ENCODE results near the gene ABCC9. TPM values are rescaled to one million over a fixed set of nuclear protein-coding genes. Genes with fewer than 3 reads are reported as not detected.
"Not testable (repeated sequence)": the region's sequence is repeated elsewhere in the genome, so short reads cannot be mapped to it uniquely, and the experiment has no call there.

ABCC9 gene
- total RNA-seq, 1 experiment from 2014 or later: 0.03 TPM

GRCh38 chr12:21934173-21934572 is 7.1 kb downstream of the ABCC9 start:
- no peak for ATAC-seq
- H3K27ac ChIP-seq (ENCODE audit: low read length): no peak overlapping the region
- no TSS peak for BruUV-seq (replicated peaks)

GRCh38 chr12:21933656-21934055 is 7.6 kb downstream of the ABCC9 start:
- H3K27me3 ChIP-seq (ENCODE audit: control insufficient read depth, insufficient read depth, low read length): no peaks in the 10 kb centered on the region
- DNase-seq (ENCODE audit: low read depth, low spot score): no peak
- no peak overlapping the region for H3K27ac ChIP-seq (ENCODE audit: low read length)
- H3K36me3 ChIP-seq (ENCODE audit: control insufficient read depth, insufficient read depth, low read length): no peaks in the 10 kb centered on the region
- BruUV-seq (replicated peaks): no TSS peak
- no peaks in the 10 kb centered on the region for H3K9me3 ChIP-seq (ENCODE audit: control insufficient read depth, insufficient read depth, low read depth, low read length)
- H3K4me3 ChIP-seq (ENCODE audit: low read depth in 2 of 2, low read length in 2 of 2): no peak overlapping the region
- intact Hi-C loops (cut with micrococcal nuclease; ENCODE audit: unreplicated experiment) (no loop called here), in situ Hi-C loops (cut with HindIII; ENCODE audit: low pct_unique_long_range_greater_than_20kb, low sequenced_read_pairs) (no loop called here)
- CTCF ChIA-PET: no interaction called here
- POLR2A ChIA-PET: no interaction called here
- ATAC-seq: no peak
- TF ChIP-seq REST (IDR thresholded peaks at IDR 0.05; ENCODE audit: insufficient read depth in 1 of 2, low read depth in 2 of 2, low read length in 1 of 2) (no peak), POLR2AphosphoS5 (IDR thresholded peaks at IDR 0.05; ENCODE audit: low read depth, low read length) (no peak), CTCF (IDR thresholded peaks at IDR 0.05) (no peak), SIN3A (IDR thresholded peaks at IDR 0.05; ENCODE audit: borderline replicate concordance, insufficient read depth, low read depth, low read length) (no peak), TCF7L2 (IDR thresholded peaks at IDR 0.05; ENCODE audit: low read depth, low read length) (no peak)
- no peaks in the 10 kb centered on the region for H3K4me1 ChIP-seq (ENCODE audit: control insufficient read depth, insufficient read depth, low read length)

More at GRCh38 chr12:21934173-21934572, 7.1 kb downstream of the ABCC9 start:
- H3K9me3 ChIP-seq (ENCODE audit: control insufficient read depth, insufficient read depth, low read depth, low read length): no peaks in the 10 kb centered on the region
- H3K4me1 ChIP-seq (ENCODE audit: control insufficient read depth, insufficient read depth, low read length): no peaks in the 10 kb centered on the region
- intact Hi-C loops (cut with micrococcal nuclease; ENCODE audit: unreplicated experiment): no loop called here
- H3K27me3 ChIP-seq (ENCODE audit: control insufficient read depth, insufficient read depth, low read length): no peaks in the 10 kb centered on the region
- no peak for DNase-seq (ENCODE audit: low read depth, low spot score)
- no peak for TF ChIP-seq POLR2AphosphoS5 (IDR thresholded peaks at IDR 0.05; ENCODE audit: low read depth, low read length)
- no peak for TF ChIP-seq REST (IDR thresholded peaks at IDR 0.05; ENCODE audit: insufficient read depth in 1 of 2, low read depth in 2 of 2, low read length in 1 of 2)
- no peak for TF ChIP-seq CTCF (IDR thresholded peaks at IDR 0.05)
- no peak for TF ChIP-seq SIN3A (IDR thresholded peaks at IDR 0.05; ENCODE audit: borderline replicate concordance, insufficient read depth, low read depth, low read length)
- no peak for TF ChIP-seq TCF7L2 (IDR thresholded peaks at IDR 0.05; ENCODE audit: low read depth, low read length)
- H3K4me3 ChIP-seq (ENCODE audit: low read depth in 2 of 2, low read length in 2 of 2): no peak overlapping the region
- no peaks in the 10 kb centered on the region for H3K36me3 ChIP-seq (ENCODE audit: control insufficient read depth, insufficient read depth, low read length)
- in situ Hi-C loops (cut with HindIII; ENCODE audit: low pct_unique_long_range_greater_than_20kb, low sequenced_read_pairs): no loop called here
- ChIA-PET CTCF (no interaction called here), POLR2A (no interaction called here)

GRCh38 chr12:21929972-21930371 is 11.3 kb downstream of the ABCC9 start:
- BruUV-seq (replicated peaks); DNase-seq (ENCODE audit: low read depth, low spot score); H3K4me1 ChIP-seq (ENCODE audit: control insufficient read depth, insufficient read depth, low read length); H3K27ac ChIP-seq (ENCODE audit: low read length); H3K27me3 ChIP-seq (ENCODE audit: control insufficient read depth, insufficient read depth, low read length); POLR2A ChIA-PET; H3K9me3 ChIP-seq (ENCODE audit: control insufficient read depth, insufficient read depth, low read depth, low read length); H3K36me3 ChIP-seq (ENCODE audit: control insufficient read depth, insufficient read depth, low read length); intact Hi-C loops (cut with micrococcal nuclease; ENCODE audit: unreplicated experiment); ATAC-seq; H3K4me3 ChIP-seq (ENCODE audit: low read depth in 2 of 2, low read length in 2 of 2); CTCF ChIA-PET; in situ Hi-C loops (cut with HindIII; ENCODE audit: low pct_unique_long_range_greater_than_20kb, low sequenced_read_pairs): not testable (repeated sequence)
